Choroid plexus epithelial cell (primary cell): Measurements from ENCODE around the gene GPR171.

Experiments used
- DNase-seq: peaks from one replicate; pipeline ENCODE4 v3.0.0-alpha.2; 2010; ENCODE audit warnings: low read depth
- H3K4me3 ChIP-seq: 2 replicates; pipeline ENCODE4 v1.5.1; 2011; ENCODE audit warnings: low read depth, mild to moderate bottlenecking, control low read depth, low read length, moderate library complexity
- TF ChIP-seq, protein P1 (sequence below): conservative IDR thresholded peaks from 2 replicates; pipeline ENCODE4 v1.5.1; 2011; ENCODE audit warnings: low read depth, mild to moderate bottlenecking, control low read depth, inconsistent platforms, low read length, moderate library complexity

Gene GPR171

DNA sequence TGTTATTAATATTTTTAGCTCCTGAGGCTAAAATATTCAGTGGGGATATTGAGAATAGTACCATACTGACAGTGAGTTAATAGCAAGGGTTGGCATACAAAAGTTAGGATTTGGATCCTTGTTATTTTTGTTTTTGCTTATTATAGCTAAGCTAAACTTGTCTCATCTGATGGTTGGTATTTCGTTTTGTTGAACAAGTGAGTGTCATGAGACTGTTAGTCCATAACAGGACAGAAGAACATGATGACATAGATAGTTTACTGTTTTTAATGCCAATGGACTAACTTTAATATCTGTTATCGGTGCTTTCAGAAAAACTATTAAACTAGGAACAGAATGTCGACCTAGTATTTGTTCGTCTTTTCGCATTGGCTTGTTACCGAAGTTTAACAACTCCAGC is 48.5 kb downstream of the GPR171 start:
- no peak for DNase-seq
- TF ChIP-seq, protein P1, sequence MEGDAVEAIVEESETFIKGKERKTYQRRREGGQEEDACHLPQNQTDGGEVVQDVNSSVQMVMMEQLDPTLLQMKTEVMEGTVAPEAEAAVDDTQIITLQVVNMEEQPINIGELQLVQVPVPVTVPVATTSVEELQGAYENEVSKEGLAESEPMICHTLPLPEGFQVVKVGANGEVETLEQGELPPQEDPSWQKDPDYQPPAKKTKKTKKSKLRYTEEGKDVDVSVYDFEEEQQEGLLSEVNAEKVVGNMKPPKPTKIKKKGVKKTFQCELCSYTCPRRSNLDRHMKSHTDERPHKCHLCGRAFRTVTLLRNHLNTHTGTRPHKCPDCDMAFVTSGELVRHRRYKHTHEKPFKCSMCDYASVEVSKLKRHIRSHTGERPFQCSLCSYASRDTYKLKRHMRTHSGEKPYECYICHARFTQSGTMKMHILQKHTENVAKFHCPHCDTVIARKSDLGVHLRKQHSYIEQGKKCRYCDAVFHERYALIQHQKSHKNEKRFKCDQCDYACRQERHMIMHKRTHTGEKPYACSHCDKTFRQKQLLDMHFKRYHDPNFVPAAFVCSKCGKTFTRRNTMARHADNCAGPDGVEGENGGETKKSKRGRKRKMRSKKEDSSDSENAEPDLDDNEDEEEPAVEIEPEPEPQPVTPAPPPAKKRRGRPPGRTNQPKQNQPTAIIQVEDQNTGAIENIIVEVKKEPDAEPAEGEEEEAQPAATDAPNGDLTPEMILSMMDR = no peak
- H3K4me3 ChIP-seq = no peak overlapping the region

DNA sequence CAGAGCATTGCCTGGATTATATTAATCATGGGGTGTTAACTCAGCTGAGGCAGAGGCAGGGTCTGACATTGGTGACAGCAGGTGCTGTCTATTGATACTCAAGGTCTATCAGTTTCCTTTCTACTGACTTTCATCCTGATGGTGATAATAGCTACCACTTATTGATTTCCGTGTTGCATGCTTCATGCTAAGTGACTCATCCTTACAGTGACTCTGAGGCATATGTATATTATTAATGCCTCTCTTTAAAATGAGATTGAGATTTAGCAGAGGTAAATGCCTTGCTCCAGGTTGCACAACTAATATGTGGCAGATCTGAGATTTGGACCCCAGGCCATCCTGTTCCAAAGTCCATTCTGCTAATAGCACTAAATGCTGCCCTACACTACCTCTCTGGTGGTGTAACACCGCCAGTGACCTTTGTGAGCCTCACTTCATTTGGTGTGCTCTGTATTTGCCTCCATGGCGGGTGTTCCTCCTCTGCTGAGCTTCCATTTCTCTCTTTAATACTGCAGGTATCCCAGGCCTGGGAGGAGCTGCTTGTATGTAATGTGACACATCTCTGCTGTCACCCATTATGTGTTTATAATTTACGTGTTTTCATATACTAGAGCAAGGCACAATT is 50.4 kb downstream of the GPR171 start:
- TF ChIP-seq, protein P1 = no peak
- no peak overlapping the region for H3K4me3 ChIP-seq
- DNase-seq = no peak
